ENCODE data around the gene LRP1-AS. TPM values are rescaled to one million over a fixed set of nuclear protein-coding genes. Genes with fewer than 3 reads are reported as not detected.

Gene LRP1-AS
- total and polyA plus RNA-seq, 5 donors = not detected

- intact Hi-C loops (cut with DNase I) = no loop called here
- Histone ChIP-seq H3K9me3 (ENCODE audit: control insufficient read depth, low read length) (no peaks in the 10 kb centered on the region), H3K4me3 (ENCODE audit: low read length) (no peak overlapping the region), H3K27me3 (ENCODE audit: control insufficient read depth, insufficient read depth) (no peaks in the 10 kb centered on the region), H3K27ac (ENCODE audit: low read length) (peak overlapping the region; percentile 68), H3K4me1 (ENCODE audit: control insufficient read depth, insufficient read depth, low read length) (peaks cover 35% of the 10 kb centered on the region)
- ATAC-seq = peak in 1 of 2 donors; percentile 7
- WGBS = 42% methylated on average over 17 of the region's 17 CpGs
- peak; percentile 63 to 76 (median 75) for DNase-seq
These were observed 4.6 kb upstream of the LRP1-AS start for GRCh38 chr12:57151741-57152630.

- H3K4me3 ChIP-seq (ENCODE audit: low read length) = no peak overlapping the region
- H3K27me3 ChIP-seq (ENCODE audit: control insufficient read depth, insufficient read depth) = no peaks in the 10 kb centered on the region
- DNase-seq (peak in 2 of 3 donors; percentile 42 to 55), ATAC-seq (no peak)
- no peak overlapping the region for H3K27ac ChIP-seq (ENCODE audit: low read length)
- peaks cover 35% of the 10 kb centered on the region for H3K4me1 ChIP-seq (ENCODE audit: control insufficient read depth, insufficient read depth, low read length)
- H3K9me3 ChIP-seq (ENCODE audit: control insufficient read depth, low read length) = no peaks in the 10 kb centered on the region
- WGBS = 92% methylated on average over 6 of the region's 6 CpGs
- intact Hi-C loops (cut with DNase I) = no loop called here
These were observed 3.1 kb upstream of the LRP1-AS start for GRCh38 chr12:57150400-57151000.

- H3K27me3 ChIP-seq (ENCODE audit: control insufficient read depth, insufficient read depth) = no peaks in the 10 kb centered on the region
- intact Hi-C loops (cut with DNase I) = no loop called here
- ATAC-seq (peak; percentile 91), DNase-seq (peak; percentile 86 to 94 (median 91))
- 38% methylated on average over 13 of the region's 13 CpGs for WGBS
- peaks cover 38% of the 10 kb centered on the region for H3K4me1 ChIP-seq (ENCODE audit: control insufficient read depth, insufficient read depth, low read length)
- peak overlapping the region; percentile 95 for H3K27ac ChIP-seq (ENCODE audit: low read length)
- H3K4me3 ChIP-seq (ENCODE audit: low read length) = no peak overlapping the region
- H3K9me3 ChIP-seq (ENCODE audit: control insufficient read depth, low read length) = no peaks in the 10 kb centered on the region
These were observed 2.0 kb upstream of the LRP1-AS start for GRCh38 chr12:57149245-57149900.

GRCh38 chr12:57148469-57149244 lies 1.2 kb upstream of the LRP1-AS start:
- peaks cover 38% of the 10 kb centered on the region for H3K4me1 ChIP-seq (ENCODE audit: control insufficient read depth, insufficient read depth, low read length)
- H3K27ac ChIP-seq (ENCODE audit: low read length) = peak overlapping the region; percentile 95
- ATAC-seq (peak; percentile 59 to 74), DNase-seq (peak; percentile 84 to 91 (median 88))
- H3K9me3 ChIP-seq (ENCODE audit: control insufficient read depth, low read length) = no peaks in the 10 kb centered on the region
- H3K27me3 ChIP-seq (ENCODE audit: control insufficient read depth, insufficient read depth) = no peaks in the 10 kb centered on the region
- intact Hi-C loops (cut with DNase I) = no loop called here
- no peak overlapping the region for H3K4me3 ChIP-seq (ENCODE audit: low read length)
- WGBS = 41% methylated on average over 4 of the region's 4 CpGs

GRCh38 chr12:57146092-57146491 lies 1.3 kb downstream of the LRP1-AS start:
- Histone ChIP-seq H3K4me3 (ENCODE audit: low read length) (no peak overlapping the region), H3K9me3 (ENCODE audit: control insufficient read depth, low read length) (no peaks in the 10 kb centered on the region), H3K27ac (ENCODE audit: low read length) (no peak overlapping the region), H3K4me1 (ENCODE audit: control insufficient read depth, insufficient read depth, low read length) (peaks cover 18% of the 10 kb centered on the region), H3K27me3 (ENCODE audit: control insufficient read depth, insufficient read depth) (no peaks in the 10 kb centered on the region)
- no peak for DNase-seq
- WGBS = 58% methylated on average over 2 of the region's 2 CpGs
- ATAC-seq = no peak
- intact Hi-C loops (cut with DNase I) = no loop called here

GRCh38 chr12:57145460-57146059 lies 1.9 kb downstream of the LRP1-AS start:
- peaks cover 14% of the 10 kb centered on the region for H3K4me1 ChIP-seq (ENCODE audit: control insufficient read depth, insufficient read depth, low read length)
- intact Hi-C loops (cut with DNase I) = no loop called here
- H3K27me3 ChIP-seq (ENCODE audit: control insufficient read depth, insufficient read depth) = no peaks in the 10 kb centered on the region
- no peak overlapping the region for H3K4me3 ChIP-seq (ENCODE audit: low read length)
- DNase-seq (peak in 1 of 3 donors; percentile 48), ATAC-seq (no peak)
- WGBS = 47% methylated on average over 10 of the region's 10 CpGs
- peak overlapping the region; percentile 14 for H3K27ac ChIP-seq (ENCODE audit: low read length)
- H3K9me3 ChIP-seq (ENCODE audit: control insufficient read depth, low read length) = no peaks in the 10 kb centered on the region

GRCh38 chr12:57143454-57143853 lies 4.0 kb downstream of the LRP1-AS start:
- peak in 1 of 3 donors; percentile 31 for DNase-seq
- no peaks in the 10 kb centered on the region for H3K27me3 ChIP-seq (ENCODE audit: control insufficient read depth, insufficient read depth)
- H3K4me1 ChIP-seq (ENCODE audit: control insufficient read depth, insufficient read depth, low read length) = peaks cover 8% of the 10 kb centered on the region
- intact Hi-C loops (cut with DNase I) = no loop called here
- H3K4me3 ChIP-seq (ENCODE audit: low read length) = no peak overlapping the region
- no peak for ATAC-seq
- H3K27ac ChIP-seq (ENCODE audit: low read length) = no peak overlapping the region
- no peaks in the 10 kb centered on the region for H3K9me3 ChIP-seq (ENCODE audit: control insufficient read depth, low read length)
- WGBS = 81% methylated on average over 4 of the region's 4 CpGs

- ATAC-seq (no peak), DNase-seq (no peak)
- no peaks in the 10 kb centered on the region for H3K27me3 ChIP-seq (ENCODE audit: control insufficient read depth, insufficient read depth)
- H3K27ac ChIP-seq (ENCODE audit: low read length) = no peak overlapping the region
- H3K9me3 ChIP-seq (ENCODE audit: control insufficient read depth, low read length) = no peaks in the 10 kb centered on the region
- intact Hi-C loops (cut with DNase I) = no loop called here
- no peak overlapping the region for H3K4me3 ChIP-seq (ENCODE audit: low read length)
- H3K4me1 ChIP-seq (ENCODE audit: control insufficient read depth, insufficient read depth, low read length) = peaks cover 6% of the 10 kb centered on the region
- 66% methylated on average over 7 of the region's 7 CpGs for WGBS
These were observed 4.7 kb downstream of the LRP1-AS start for GRCh38 chr12:57142727-57143126.

GRCh38 chr12:57142121-57142520 lies 5.3 kb downstream of the LRP1-AS start:
- Histone ChIP-seq H3K4me3 (ENCODE audit: low read length) (no peak overlapping the region), H3K4me1 (ENCODE audit: control insufficient read depth, insufficient read depth, low read length) (peaks cover 7% of the 10 kb centered on the region), H3K27ac (ENCODE audit: low read length) (no peak overlapping the region), H3K9me3 (ENCODE audit: control insufficient read depth, low read length) (no peaks in the 10 kb centered on the region), H3K27me3 (ENCODE audit: control insufficient read depth, insufficient read depth) (no peaks in the 10 kb centered on the region)
- DNase-seq (peak in 2 of 3 donors; percentile 57 to 66), ATAC-seq (peak; percentile 15 to 39)
- 67% methylated on average over 9 of the region's 9 CpGs for WGBS
- intact Hi-C loops (cut with DNase I) = no loop called here

- H3K9me3 ChIP-seq (ENCODE audit: control insufficient read depth, low read length) = no peaks in the 10 kb centered on the region
- no peak overlapping the region for H3K27ac ChIP-seq (ENCODE audit: low read length)
- peak in 1 of 3 donors; percentile 51 for DNase-seq
- no peaks in the 10 kb centered on the region for H3K27me3 ChIP-seq (ENCODE audit: control insufficient read depth, insufficient read depth)
- H3K4me3 ChIP-seq (ENCODE audit: low read length) = no peak overlapping the region
- ATAC-seq = no peak
- intact Hi-C loops (cut with DNase I) = no loop called here
- WGBS = 90% methylated on average over 8 of the region's 8 CpGs
- H3K4me1 ChIP-seq (ENCODE audit: control insufficient read depth, insufficient read depth, low read length) = peaks cover 9% of the 10 kb centered on the region
These were observed 6.2 kb downstream of the LRP1-AS start for GRCh38 chr12:57141249-57141648.
